Neural cell (in vitro differentiated cells): Measurements from ENCODE around the gene NXNL2. TPM values are rescaled to one million over a fixed set of nuclear protein-coding genes. Genes with fewer than 3 reads are reported as not detected.

ENCODE experiments used
- H2AFZ ChIP-seq: fragments of 200-600, 300-800 bp; sonication (generic), shearing (Covaris generic); 2 replicates; pipeline ENCODE4 v1.6.0; 2014; ENCODE audit warnings: low read depth, mild to moderate bottlenecking, antibody characterized with exemption, low read length, moderate library complexity
- H3F3A ChIP-seq: fragments of 200-600 bp; shearing (Covaris generic); 2 replicates; pipeline ENCODE4 v1.6.1; 2016; ENCODE audit warnings: mild to moderate bottlenecking, moderate library complexity, mixed read lengths, antibody characterized with exemption, low read length; ENCODE audit not compliant: insufficient read depth, poor library complexity, severe bottlenecking
- H3K27ac ChIP-seq: fragments of 200-600, 300-800 bp; sonication (generic), shearing (Covaris generic); 2 replicates; pipeline ENCODE4 v1.5.1; 2014; ENCODE audit warnings: mild to moderate bottlenecking, low read length, moderate library complexity
- H3K27me3 ChIP-seq: fragments of 300-800, 200-600 bp; sonication (generic), shearing (Covaris generic); 2 replicates; pipeline ENCODE4 v1.6.0; 2014; ENCODE audit warnings: mild to moderate bottlenecking, low read depth, low read length, moderate library complexity; ENCODE audit not compliant: insufficient read depth
- H3K36me3 ChIP-seq: fragments of 300-800, 200-600 bp; sonication (generic), shearing (Covaris generic); 2 replicates; pipeline ENCODE4 v1.5.1; 2014; ENCODE audit warnings: mild to moderate bottlenecking, antibody characterized with exemption, low read length, moderate library complexity; ENCODE audit not compliant: insufficient read depth
- H3K4me2 ChIP-seq: fragments of 300-800, 200-600 bp; sonication (generic), shearing (Covaris generic); 2 replicates; pipeline ENCODE4 v1.6.0; 2014; ENCODE audit warnings: mild to moderate bottlenecking, low read length
- H3K4me3 ChIP-seq: fragments of 300-800, 200-600 bp; sonication (generic), shearing (Covaris generic); 2 replicates; pipeline ENCODE4 v1.5.1; 2014; ENCODE audit warnings: mild to moderate bottlenecking, low read length, moderate library complexity
- H3K79me2 ChIP-seq: fragments of 200-600 bp; shearing (Covaris generic); replicated peaks from 2 replicates; pipeline ENCODE4 v1.6.0; 2014; ENCODE audit warnings: mild to moderate bottlenecking, low read length, moderate library complexity; ENCODE audit not compliant: insufficient read depth
- H3K9ac ChIP-seq: fragments of 300-800, 200-600 bp; sonication (generic), shearing (Covaris generic); 2 replicates; pipeline ENCODE4 v1.6.1; 2016; ENCODE audit warnings: mild to moderate bottlenecking, low read length, mixed read lengths
- H3K9me2 ChIP-seq: fragments of 200-600 bp; shearing (Covaris generic); 2 replicates; pipeline ENCODE4 v1.6.1; 2016; ENCODE audit warnings: mild to moderate bottlenecking, low read length, mixed read lengths; ENCODE audit not compliant: insufficient read depth
- H3K9me3 ChIP-seq: fragments of 200-600, 300-800 bp; sonication (generic), shearing (Covaris generic); 2 replicates; pipeline ENCODE4 v1.6.1; 2016; ENCODE audit warnings: mild to moderate bottlenecking, mixed run types, low read length, moderate library complexity, mixed read lengths
- H4K20me1 ChIP-seq: fragments of 200-600 bp; shearing (Covaris generic); 2 replicates; pipeline ENCODE4 v1.6.1; 2016; ENCODE audit warnings: mild to moderate bottlenecking, mixed run types; ENCODE audit not compliant: insufficient read depth
- EP300 ChIP-seq: fragments of 450-650 bp; conservative IDR thresholded peaks from 2 replicates; pipeline ENCODE4 v1.6.1; 2014; ENCODE audit warnings: antibody characterized with exemption, mild to moderate bottlenecking, moderate library complexity; ENCODE audit not compliant: poor library complexity, severe bottlenecking
- EZH2 ChIP-seq: fragments of 200-600, 300-800 bp; shearing (Covaris generic), sonication (generic); IDR thresholded peaks from 2 replicates; pipeline ENCODE4 v1.6.1; 2014; ENCODE audit warnings: antibody characterized with exemption, low read length, borderline replicate concordance, mild to moderate bottlenecking; ENCODE audit not compliant: insufficient read depth, poor library complexity, severe bottlenecking
- MXI1 ChIP-seq: fragments of 450-650 bp; conservative IDR thresholded peaks from 2 replicates; pipeline ENCODE4 v1.6.1; 2014; ENCODE audit warnings: antibody characterized with exemption, mild to moderate bottlenecking; ENCODE audit not compliant: poor library complexity, severe bottlenecking
- POLR2AphosphoS5 ChIP-seq: IDR thresholded peaks from 2 replicates; pipeline ENCODE4 v1.6.1; 2012
- RAD21 ChIP-seq: fragments of 450-650 bp; conservative IDR thresholded peaks from 2 replicates; pipeline ENCODE4 v1.6.1; 2014; ENCODE audit warnings: antibody characterized with exemption, mild to moderate bottlenecking, moderate library complexity
- SMC3 ChIP-seq: fragments of 450-650 bp; conservative IDR thresholded peaks from 2 replicates; pipeline ENCODE4 v1.6.1; 2014; ENCODE audit warnings: antibody characterized with exemption, mild to moderate bottlenecking, moderate library complexity; ENCODE audit not compliant: poor library complexity
- TAF1 ChIP-seq: IDR thresholded peaks from 2 replicates; pipeline ENCODE4 v1.6.1; 2012; ENCODE audit warnings: low read depth
- polyA plus RNA-seq: library from polyadenylated mRNA; depleted of rRNA; stranded (reverse); fragments of >200 nt; gene quantifications from 2 replicates; pipeline ENCODE4 v1.2.3, GENCODE V29; 2014
- TF ChIP-seq, protein P1 (sequence below): IDR thresholded peaks from 2 replicates; pipeline ENCODE4 v1.6.1; 2012; ENCODE audit warnings: borderline replicate concordance
- TF ChIP-seq, protein P2 (sequence below): fragments of 450-650 bp; IDR thresholded peaks from 2 replicates; pipeline ENCODE4 v1.5.1; 2014; ENCODE audit warnings: antibody characterized with exemption, mild to moderate bottlenecking, moderate library complexity; ENCODE audit not compliant: poor library complexity, severe bottlenecking

NXNL2 gene
- polyA plus RNA-seq, 1 donor from 2014 or later = 0.51 TPM

DNA sequence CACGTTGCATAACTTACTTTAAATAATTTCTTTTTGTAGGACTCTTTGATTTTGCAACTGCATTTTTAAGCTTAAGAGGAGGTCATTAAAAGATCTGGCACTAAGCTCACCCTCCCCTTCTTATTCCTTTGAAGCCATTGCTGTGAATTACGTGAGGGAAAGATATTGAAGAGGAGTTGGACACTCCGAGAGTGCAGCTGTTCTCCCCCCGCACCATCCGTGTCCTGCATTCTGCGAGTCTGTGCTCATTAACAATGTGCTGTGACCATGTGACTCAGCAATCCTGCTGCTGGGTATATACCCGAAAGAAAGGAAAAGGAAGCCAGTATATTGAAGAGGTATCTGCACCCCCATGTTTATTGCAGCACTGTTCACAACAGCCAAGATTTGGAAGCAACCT, 40.0 kb downstream of the NXNL2 start:
- H3K79me2 ChIP-seq = no peaks in the 10 kb centered on the region
- no peaks in the 10 kb centered on the region for H3K27me3 ChIP-seq
- TF ChIP-seq TAF1 (no peak), EZH2 (no peak), POLR2AphosphoS5 (no peak), MXI1 (no peak), EP300 (no peak), SMC3 (no peak), RAD21 (no peak)
- TF ChIP-seq, protein P1, sequence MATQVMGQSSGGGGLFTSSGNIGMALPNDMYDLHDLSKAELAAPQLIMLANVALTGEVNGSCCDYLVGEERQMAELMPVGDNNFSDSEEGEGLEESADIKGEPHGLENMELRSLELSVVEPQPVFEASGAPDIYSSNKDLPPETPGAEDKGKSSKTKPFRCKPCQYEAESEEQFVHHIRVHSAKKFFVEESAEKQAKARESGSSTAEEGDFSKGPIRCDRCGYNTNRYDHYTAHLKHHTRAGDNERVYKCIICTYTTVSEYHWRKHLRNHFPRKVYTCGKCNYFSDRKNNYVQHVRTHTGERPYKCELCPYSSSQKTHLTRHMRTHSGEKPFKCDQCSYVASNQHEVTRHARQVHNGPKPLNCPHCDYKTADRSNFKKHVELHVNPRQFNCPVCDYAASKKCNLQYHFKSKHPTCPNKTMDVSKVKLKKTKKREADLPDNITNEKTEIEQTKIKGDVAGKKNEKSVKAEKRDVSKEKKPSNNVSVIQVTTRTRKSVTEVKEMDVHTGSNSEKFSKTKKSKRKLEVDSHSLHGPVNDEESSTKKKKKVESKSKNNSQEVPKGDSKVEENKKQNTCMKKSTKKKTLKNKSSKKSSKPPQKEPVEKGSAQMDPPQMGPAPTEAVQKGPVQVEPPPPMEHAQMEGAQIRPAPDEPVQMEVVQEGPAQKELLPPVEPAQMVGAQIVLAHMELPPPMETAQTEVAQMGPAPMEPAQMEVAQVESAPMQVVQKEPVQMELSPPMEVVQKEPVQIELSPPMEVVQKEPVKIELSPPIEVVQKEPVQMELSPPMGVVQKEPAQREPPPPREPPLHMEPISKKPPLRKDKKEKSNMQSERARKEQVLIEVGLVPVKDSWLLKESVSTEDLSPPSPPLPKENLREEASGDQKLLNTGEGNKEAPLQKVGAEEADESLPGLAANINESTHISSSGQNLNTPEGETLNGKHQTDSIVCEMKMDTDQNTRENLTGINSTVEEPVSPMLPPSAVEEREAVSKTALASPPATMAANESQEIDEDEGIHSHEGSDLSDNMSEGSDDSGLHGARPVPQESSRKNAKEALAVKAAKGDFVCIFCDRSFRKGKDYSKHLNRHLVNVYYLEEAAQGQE = no peak
- TF ChIP-seq, protein P2, sequence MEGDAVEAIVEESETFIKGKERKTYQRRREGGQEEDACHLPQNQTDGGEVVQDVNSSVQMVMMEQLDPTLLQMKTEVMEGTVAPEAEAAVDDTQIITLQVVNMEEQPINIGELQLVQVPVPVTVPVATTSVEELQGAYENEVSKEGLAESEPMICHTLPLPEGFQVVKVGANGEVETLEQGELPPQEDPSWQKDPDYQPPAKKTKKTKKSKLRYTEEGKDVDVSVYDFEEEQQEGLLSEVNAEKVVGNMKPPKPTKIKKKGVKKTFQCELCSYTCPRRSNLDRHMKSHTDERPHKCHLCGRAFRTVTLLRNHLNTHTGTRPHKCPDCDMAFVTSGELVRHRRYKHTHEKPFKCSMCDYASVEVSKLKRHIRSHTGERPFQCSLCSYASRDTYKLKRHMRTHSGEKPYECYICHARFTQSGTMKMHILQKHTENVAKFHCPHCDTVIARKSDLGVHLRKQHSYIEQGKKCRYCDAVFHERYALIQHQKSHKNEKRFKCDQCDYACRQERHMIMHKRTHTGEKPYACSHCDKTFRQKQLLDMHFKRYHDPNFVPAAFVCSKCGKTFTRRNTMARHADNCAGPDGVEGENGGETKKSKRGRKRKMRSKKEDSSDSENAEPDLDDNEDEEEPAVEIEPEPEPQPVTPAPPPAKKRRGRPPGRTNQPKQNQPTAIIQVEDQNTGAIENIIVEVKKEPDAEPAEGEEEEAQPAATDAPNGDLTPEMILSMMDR = no peak
- no peaks in the 10 kb centered on the region for H3F3A ChIP-seq
- H3K4me3 ChIP-seq = no peak overlapping the region
- no peak overlapping the region for H3K27ac ChIP-seq
- no peaks in the 10 kb centered on the region for H3K9me3 ChIP-seq
- no peak overlapping the region for H3K4me2 ChIP-seq
- H3K9me2 ChIP-seq = no peaks in the 10 kb centered on the region
- no peaks in the 10 kb centered on the region for H4K20me1 ChIP-seq
- H3K36me3 ChIP-seq = no peaks in the 10 kb centered on the region
- H3K9ac ChIP-seq = no peak overlapping the region
- H2AFZ ChIP-seq = no peak overlapping the region

DNA sequence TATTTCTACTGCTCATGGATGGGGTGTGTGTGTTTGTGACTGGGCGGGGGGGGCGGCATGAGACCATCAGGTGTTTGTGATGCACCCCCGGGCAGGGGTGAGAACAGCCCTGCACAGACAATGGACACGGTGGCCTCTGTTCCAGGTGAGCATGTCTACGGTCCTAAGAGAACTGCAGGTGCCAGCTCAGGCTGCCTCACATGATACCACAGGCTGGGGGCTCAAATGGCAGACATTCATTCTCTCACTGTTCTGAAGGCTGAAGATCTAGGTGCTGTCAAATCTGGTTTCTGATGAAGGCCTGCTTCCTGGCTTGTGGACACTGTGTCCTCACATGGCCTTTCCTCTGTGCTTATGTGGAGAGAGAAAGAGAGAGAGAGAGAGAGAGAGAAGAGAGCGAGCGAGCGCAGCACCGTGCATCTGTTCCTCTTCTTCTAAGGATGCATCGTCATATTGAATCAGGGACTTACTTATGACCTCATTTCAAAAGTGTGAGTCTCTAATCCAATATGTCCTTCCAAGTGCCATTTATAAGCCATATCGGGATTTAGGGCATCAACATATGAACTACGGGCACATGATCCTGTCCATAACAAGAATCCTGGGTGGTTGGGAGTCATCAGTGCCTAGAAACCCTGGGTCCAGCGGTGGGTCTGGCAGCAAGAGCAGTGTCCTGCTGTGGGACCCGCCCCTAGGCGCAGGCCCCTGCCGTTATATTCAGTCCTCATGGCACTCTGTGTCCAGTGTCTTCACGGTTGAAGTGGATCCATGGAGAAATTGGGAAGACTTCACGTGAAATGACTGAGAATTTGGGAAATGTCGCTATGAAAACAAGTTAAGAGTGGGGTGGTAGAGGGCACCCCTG, 42.5 kb downstream of the NXNL2 start:
- H3K9me3 ChIP-seq = no peaks in the 10 kb centered on the region
- no peak for TF ChIP-seq TAF1
- no peak for TF ChIP-seq EZH2
- no peak for TF ChIP-seq RAD21
- no peak for TF ChIP-seq EP300
- TF ChIP-seq, protein P2 = no peak
- TF ChIP-seq, protein P1 = no peak
- no peak for TF ChIP-seq MXI1
- no peak for TF ChIP-seq SMC3
- TF ChIP-seq POLR2AphosphoS5 = no peak

More for the DNA sequence above, 42.5 kb downstream of the NXNL2 start:
- H3K4me2 ChIP-seq = no peak overlapping the region
- no peaks in the 10 kb centered on the region for H3K9me2 ChIP-seq
- no peaks in the 10 kb centered on the region for H4K20me1 ChIP-seq
- H3K79me2 ChIP-seq = no peaks in the 10 kb centered on the region
- H3K36me3 ChIP-seq = no peaks in the 10 kb centered on the region
- no peak overlapping the region for H3K9ac ChIP-seq
- no peak overlapping the region for H3K4me3 ChIP-seq
- no peak overlapping the region for H2AFZ ChIP-seq
- H3K27ac ChIP-seq = no peak overlapping the region
- no peaks in the 10 kb centered on the region for H3F3A ChIP-seq
- H3K27me3 ChIP-seq = no peaks in the 10 kb centered on the region
